ENCODE data around the gene GSDME. TPM values are rescaled to one million over a fixed set of nuclear protein-coding genes. Genes with fewer than 3 reads are reported as not detected.

The GSDME gene
- total and polyA plus RNA-seq, 7 experiments from 2014 or later: 0.41 to 5.0 (median 0.80) TPM; not detected in 1

DNA sequence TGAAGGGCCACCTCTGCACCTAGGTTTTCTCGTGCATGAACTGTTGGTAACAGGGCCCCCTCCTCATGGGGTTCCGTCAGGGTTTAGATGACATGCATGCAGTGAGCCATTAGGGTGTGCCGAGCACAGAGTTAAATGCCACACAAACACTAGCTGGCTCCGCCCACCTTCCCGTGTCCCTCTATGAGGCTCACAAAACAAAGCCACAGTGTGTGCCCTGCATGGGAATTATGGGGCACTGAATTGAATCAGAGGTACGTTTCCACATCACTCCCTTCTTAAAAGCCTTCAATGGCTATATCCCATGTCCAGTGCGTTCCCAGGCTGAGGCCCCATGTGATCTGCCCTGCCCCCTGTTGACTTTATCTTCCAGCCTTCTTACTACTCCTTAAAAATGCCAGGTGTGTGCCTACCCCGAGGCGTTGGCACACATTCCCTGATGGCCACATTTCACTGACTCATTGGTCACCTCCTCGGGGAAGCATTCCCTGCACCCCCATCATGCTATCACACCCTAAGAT is 35.7 kb downstream of the GSDME start:
- no peak overlapping the region for H3K4me3 Mint-ChIP-seq
- no peaks in the 10 kb centered on the region for H3K4me1 ChIP-seq (ENCODE audit: control insufficient read depth in 2 of 2, insufficient read depth in 2 of 2, low read length in 2 of 2)
- POLR2A ChIA-PET: no interaction called here
- no peak overlapping the region for H3K4me3 ChIP-seq (ENCODE audit: low read length)
- DNase-seq: no peak
- H3K27me3 Mint-ChIP-seq: peaks cover 0 to 25% (median 15%) of the 10 kb centered on the region in 5 donors
- no peaks in the 10 kb centered on the region for H3K9me3 ChIP-seq (ENCODE audit: control insufficient read depth in 2 of 3, low read length in 3 of 3)
- no peaks in the 10 kb centered on the region for H3K27me3 ChIP-seq (ENCODE audit: control insufficient read depth in 2 of 2, insufficient read depth in 2 of 2, low read length in 2 of 2)
- peaks cover 0 to 7% (median 0%) of the 10 kb centered on the region in 7 donors for H3K4me1 Mint-ChIP-seq
- no peak for ATAC-seq
- intact Hi-C loops (cut with micrococcal nuclease): no loop called here
- peaks cover 0 to 7% (median 0%) of the 10 kb centered on the region in 5 donors for H3K36me3 Mint-ChIP-seq
- H3K27ac ChIP-seq (ENCODE audit: low read depth, low read length): no peak overlapping the region
- H3K36me3 ChIP-seq (ENCODE audit: control insufficient read depth in 2 of 3, insufficient read depth in 3 of 3, low read length in 3 of 3): no peaks in the 10 kb centered on the region
- CTCF ChIA-PET: no interaction called here
- peaks cover 0 to 5% (median 0%) of the 10 kb centered on the region in 11 donors for H3K9me3 Mint-ChIP-seq
- H3K27ac Mint-ChIP-seq: no peak overlapping the region

GRCh38 chr7:24720283-24720682 is 37.0 kb downstream of the GSDME start:
- ATAC-seq: no peak
- no peak overlapping the region for H3K4me3 Mint-ChIP-seq
- peaks cover 0 to 5% (median 0%) of the 10 kb centered on the region in 11 donors for H3K9me3 Mint-ChIP-seq
- no peak overlapping the region for H3K27ac Mint-ChIP-seq
- peaks cover 0 to 7% (median 0%) of the 10 kb centered on the region in 5 donors for H3K36me3 Mint-ChIP-seq
- CTCF ChIA-PET: no interaction called here
- H3K4me3 ChIP-seq (ENCODE audit: low read length): no peak overlapping the region
- intact Hi-C loops (cut with micrococcal nuclease): no loop called here
- H3K27me3 Mint-ChIP-seq: peaks cover 0 to 37% (median 19%) of the 10 kb centered on the region in 5 donors
- no peak overlapping the region for H3K27ac ChIP-seq (ENCODE audit: low read depth, low read length)
- no peaks in the 10 kb centered on the region for H3K36me3 ChIP-seq (ENCODE audit: control insufficient read depth in 2 of 3, insufficient read depth in 3 of 3, low read length in 3 of 3)
- H3K4me1 Mint-ChIP-seq: peaks cover 0 to 15% (median 0%) of the 10 kb centered on the region in 7 donors
- no peaks in the 10 kb centered on the region for H3K9me3 ChIP-seq (ENCODE audit: control insufficient read depth in 2 of 3, low read length in 3 of 3)
- no peak for DNase-seq
- H3K27me3 ChIP-seq (ENCODE audit: control insufficient read depth in 2 of 2, insufficient read depth in 2 of 2, low read length in 2 of 2): no peaks in the 10 kb centered on the region
- H3K4me1 ChIP-seq (ENCODE audit: control insufficient read depth in 2 of 2, insufficient read depth in 2 of 2, low read length in 2 of 2): no peaks in the 10 kb centered on the region
- POLR2A ChIA-PET: interaction anchor here (1.1 kb wide), 1 partner anchor 12 kb away, joined by 3 read pairs; no protein-coding TSS in a partner anchor

- ChIA-PET POLR2A (interaction anchor here (1.1 kb wide), 1 partner anchor 11 kb away, joined by 3 read pairs; no protein-coding TSS in a partner anchor), CTCF (no interaction called here)
- no peak overlapping the region for H3K4me3 Mint-ChIP-seq
- no peak overlapping the region for H3K27ac Mint-ChIP-seq
- no peak for DNase-seq
- peak; percentile 44 for ATAC-seq
- Histone ChIP-seq H3K27ac (ENCODE audit: low read depth, low read length) (no peak overlapping the region), H3K4me3 (ENCODE audit: low read length) (no peak overlapping the region), H3K27me3 (ENCODE audit: control insufficient read depth in 2 of 2, insufficient read depth in 2 of 2, low read length in 2 of 2) (no peaks in the 10 kb centered on the region), H3K36me3 (ENCODE audit: control insufficient read depth in 2 of 3, insufficient read depth in 3 of 3, low read length in 3 of 3) (no peaks in the 10 kb centered on the region), H3K4me1 (ENCODE audit: control insufficient read depth in 2 of 2, insufficient read depth in 2 of 2, low read length in 2 of 2) (no peaks in the 10 kb centered on the region), H3K9me3 (ENCODE audit: control insufficient read depth in 2 of 3, low read length in 3 of 3) (no peaks in the 10 kb centered on the region)
- intact Hi-C loops (cut with micrococcal nuclease): no loop called here
- peaks cover 0 to 46% (median 22%) of the 10 kb centered on the region in 5 donors for H3K27me3 Mint-ChIP-seq
- peaks cover 0 to 3% (median 0%) of the 10 kb centered on the region in 11 donors for H3K9me3 Mint-ChIP-seq
- H3K4me1 Mint-ChIP-seq: peaks cover 0 to 18% (median 0%) of the 10 kb centered on the region in 7 donors
- peaks cover 0 to 3% (median 0%) of the 10 kb centered on the region in 5 donors for H3K36me3 Mint-ChIP-seq
Observed at GRCh38 chr7:24718977-24719491, 38.2 kb downstream of the GSDME start.

GRCh38 chr7:24718431-24718831 is 38.8 kb downstream of the GSDME start:
- Histone ChIP-seq H3K4me1 (ENCODE audit: control insufficient read depth in 2 of 2, insufficient read depth in 2 of 2, low read length in 2 of 2) (no peaks in the 10 kb centered on the region), H3K36me3 (ENCODE audit: control insufficient read depth in 2 of 3, insufficient read depth in 3 of 3, low read length in 3 of 3) (no peaks in the 10 kb centered on the region), H3K4me3 (ENCODE audit: low read length) (no peak overlapping the region), H3K27me3 (ENCODE audit: control insufficient read depth in 2 of 2, insufficient read depth in 2 of 2, low read length in 2 of 2) (no peaks in the 10 kb centered on the region), H3K27ac (ENCODE audit: low read depth, low read length) (no peak overlapping the region), H3K9me3 (ENCODE audit: control insufficient read depth in 2 of 3, low read length in 3 of 3) (no peaks in the 10 kb centered on the region)
- ChIA-PET CTCF (interaction anchor here (1.0 kb wide), 1 partner anchor 223 kb away, joined by 3 read pairs; no protein-coding TSS in a partner anchor), POLR2A (no interaction called here)
- peak overlapping the region in 1 of 10 donors; percentile 26 for H3K4me3 Mint-ChIP-seq
- H3K27me3 Mint-ChIP-seq: peaks cover 0 to 52% (median 22%) of the 10 kb centered on the region in 5 donors
- no peak overlapping the region for H3K27ac Mint-ChIP-seq
- peaks cover 0 to 18% (median 0%) of the 10 kb centered on the region in 7 donors for H3K4me1 Mint-ChIP-seq
- intact Hi-C loops (cut with micrococcal nuclease): no loop called here
- no peak for DNase-seq
- peaks cover 0 to 3% (median 0%) of the 10 kb centered on the region in 5 donors for H3K36me3 Mint-ChIP-seq
- H3K9me3 Mint-ChIP-seq: peaks cover 0 to 3% (median 0%) of the 10 kb centered on the region in 11 donors
- no peak for ATAC-seq

DNA sequence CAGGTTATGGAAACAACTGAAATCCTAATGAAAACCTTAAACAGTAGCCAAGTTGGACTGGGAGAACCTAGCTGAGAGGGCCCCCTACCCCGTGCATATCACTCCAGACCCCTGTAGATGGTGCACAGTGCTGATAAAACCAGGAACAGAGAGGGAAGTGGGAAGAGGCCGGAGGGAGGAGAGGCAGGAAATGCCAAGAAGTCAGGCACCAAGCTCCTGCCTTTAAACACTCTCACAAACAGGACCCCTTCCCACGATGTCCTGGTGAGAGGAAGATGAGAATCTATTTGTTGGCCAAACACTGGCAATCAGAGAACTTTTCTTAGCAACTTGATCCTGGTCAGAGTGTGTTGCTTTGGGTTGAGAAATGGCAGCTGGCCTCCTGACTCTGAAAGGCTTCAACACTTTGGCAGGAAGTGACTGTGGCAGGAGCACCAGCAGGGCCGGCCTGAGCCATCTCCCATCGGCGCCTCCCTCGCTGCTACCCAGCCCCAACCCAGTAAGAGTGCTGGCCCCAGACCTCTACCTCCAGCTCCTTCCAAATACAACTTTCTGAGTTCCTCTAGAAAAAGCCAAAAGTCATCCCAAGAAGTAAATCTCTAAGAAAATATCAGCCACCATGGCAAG is 39.5 kb downstream of the GSDME start:
- no peaks in the 10 kb centered on the region for H3K9me3 ChIP-seq (ENCODE audit: control insufficient read depth in 2 of 3, low read length in 3 of 3)
- H3K4me3 ChIP-seq (ENCODE audit: low read length): no peak overlapping the region
- ChIA-PET CTCF (interaction anchor here (1.0 kb wide), 1 partner anchor 222 kb away, joined by 3 read pairs; no protein-coding TSS in a partner anchor), POLR2A (no interaction called here)
- H3K4me1 ChIP-seq (ENCODE audit: control insufficient read depth in 2 of 2, insufficient read depth in 2 of 2, low read length in 2 of 2): no peaks in the 10 kb centered on the region
- Mint-ChIP-seq H3K36me3 (peaks cover 0 to 3% (median 0%) of the 10 kb centered on the region in 5 donors), H3K4me3 (no peak overlapping the region), H3K27me3 (peaks cover 0 to 58% (median 22%) of the 10 kb centered on the region in 5 donors), H3K27ac (no peak overlapping the region), H3K9me3 (peaks cover 0 to 3% (median 0%) of the 10 kb centered on the region in 11 donors), H3K4me1 (peaks cover 0 to 18% (median 0%) of the 10 kb centered on the region in 7 donors)
- intact Hi-C loops (cut with micrococcal nuclease): no loop called here
- ATAC-seq (no peak), DNase-seq (no peak)
- H3K36me3 ChIP-seq (ENCODE audit: control insufficient read depth in 2 of 3, insufficient read depth in 3 of 3, low read length in 3 of 3): no peaks in the 10 kb centered on the region
- no peaks in the 10 kb centered on the region for H3K27me3 ChIP-seq (ENCODE audit: control insufficient read depth in 2 of 2, insufficient read depth in 2 of 2, low read length in 2 of 2)
- no peak overlapping the region for H3K27ac ChIP-seq (ENCODE audit: low read depth, low read length)

- CTCF ChIA-PET: interaction anchor here (1.0 kb wide), 1 partner anchor 222 kb away, joined by 3 read pairs; no protein-coding TSS in a partner anchor
Observed at GRCh38 chr7:24717247-24717622, 40.0 kb downstream of the GSDME start.

More at GRCh38 chr7:24717247-24717622, 40.0 kb downstream of the GSDME start:
- Histone ChIP-seq H3K27me3 (ENCODE audit: control insufficient read depth in 2 of 2, insufficient read depth in 2 of 2, low read length in 2 of 2) (no peaks in the 10 kb centered on the region), H3K27ac (ENCODE audit: low read depth, low read length) (no peak overlapping the region), H3K4me3 (ENCODE audit: low read length) (no peak overlapping the region), H3K4me1 (ENCODE audit: control insufficient read depth in 2 of 2, insufficient read depth in 2 of 2, low read length in 2 of 2) (no peaks in the 10 kb centered on the region), H3K9me3 (ENCODE audit: control insufficient read depth in 2 of 3, low read length in 3 of 3) (no peaks in the 10 kb centered on the region), H3K36me3 (ENCODE audit: control insufficient read depth in 2 of 3, insufficient read depth in 3 of 3, low read length in 3 of 3) (no peaks in the 10 kb centered on the region)
- H3K36me3 Mint-ChIP-seq: peaks cover 0 to 3% (median 0%) of the 10 kb centered on the region in 5 donors
- H3K9me3 Mint-ChIP-seq: peaks cover 0 to 3% (median 0%) of the 10 kb centered on the region in 11 donors
- H3K4me1 Mint-ChIP-seq: peaks cover 0 to 18% (median 0%) of the 10 kb centered on the region in 7 donors
- H3K4me3 Mint-ChIP-seq: no peak overlapping the region
- H3K27me3 Mint-ChIP-seq: peaks cover 0 to 61% (median 22%) of the 10 kb centered on the region in 5 donors
- no peak for DNase-seq
- no peak overlapping the region for H3K27ac Mint-ChIP-seq
- intact Hi-C loops (cut with micrococcal nuclease): no loop called here
- POLR2A ChIA-PET: no interaction called here
- ATAC-seq: no peak

Measured in naive thymus-derived CD4-positive, alpha-beta T cell (primary cell).